Middle frontal gyrus (tissue), 1 donor: Measurements from ENCODE around the gene SLC6A11.

Source experiments
- DNase-seq: peaks from one replicate; pipeline ENCODE4 v3.0.0-alpha.2; 2015; ENCODE audit warnings: low spot score; ENCODE audit errors: extremely low spot score

SLC6A11 gene

DNA sequence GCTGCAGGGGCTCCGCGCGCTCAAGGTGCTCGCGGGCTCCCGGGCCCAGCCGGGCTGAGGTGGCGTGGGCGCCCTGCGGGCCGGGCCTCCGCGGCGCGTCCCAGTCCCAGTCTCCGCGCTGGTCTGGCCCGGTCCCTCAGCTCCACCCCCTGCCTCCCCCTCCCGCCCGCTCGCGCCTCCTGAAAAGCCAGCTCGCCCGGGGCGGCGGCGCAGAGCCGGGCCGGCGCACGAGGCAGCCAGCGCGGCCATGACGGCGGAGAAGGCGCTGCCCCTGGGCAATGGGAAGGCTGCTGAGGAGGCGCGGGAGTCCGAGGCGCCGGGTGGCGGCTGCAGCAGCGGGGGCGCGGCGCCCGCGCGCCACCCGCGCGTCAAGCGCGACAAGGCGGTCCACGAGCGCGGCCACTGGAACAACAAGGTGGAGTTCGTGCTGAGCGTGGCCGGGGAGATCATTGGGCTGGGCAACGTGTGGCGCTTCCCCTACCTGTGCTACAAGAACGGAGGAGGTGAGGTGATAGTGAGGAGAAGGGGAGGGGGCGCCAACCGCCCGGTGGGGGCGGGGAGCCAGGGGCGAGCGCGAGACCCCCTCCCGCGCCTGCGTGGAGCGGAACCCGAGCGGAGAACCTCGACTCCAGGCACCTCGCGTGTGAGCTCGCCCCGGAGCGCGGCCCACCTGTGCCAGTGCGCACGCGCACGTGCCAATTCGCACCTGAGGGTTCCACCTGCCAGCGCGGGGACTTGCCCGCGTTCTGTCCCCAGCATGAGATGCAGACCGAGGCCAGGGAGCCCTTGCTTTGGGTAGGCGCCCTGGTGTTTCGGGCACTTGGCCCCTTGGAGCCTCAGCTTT, at the start of gene SLC6A11:
SLC6A11 (plus strand) TSS at position 210 of the 844 bp plus-strand sequence; CDS start at position 248, 38 bp downstream.
- DNase-seq, result no peak

DNA sequence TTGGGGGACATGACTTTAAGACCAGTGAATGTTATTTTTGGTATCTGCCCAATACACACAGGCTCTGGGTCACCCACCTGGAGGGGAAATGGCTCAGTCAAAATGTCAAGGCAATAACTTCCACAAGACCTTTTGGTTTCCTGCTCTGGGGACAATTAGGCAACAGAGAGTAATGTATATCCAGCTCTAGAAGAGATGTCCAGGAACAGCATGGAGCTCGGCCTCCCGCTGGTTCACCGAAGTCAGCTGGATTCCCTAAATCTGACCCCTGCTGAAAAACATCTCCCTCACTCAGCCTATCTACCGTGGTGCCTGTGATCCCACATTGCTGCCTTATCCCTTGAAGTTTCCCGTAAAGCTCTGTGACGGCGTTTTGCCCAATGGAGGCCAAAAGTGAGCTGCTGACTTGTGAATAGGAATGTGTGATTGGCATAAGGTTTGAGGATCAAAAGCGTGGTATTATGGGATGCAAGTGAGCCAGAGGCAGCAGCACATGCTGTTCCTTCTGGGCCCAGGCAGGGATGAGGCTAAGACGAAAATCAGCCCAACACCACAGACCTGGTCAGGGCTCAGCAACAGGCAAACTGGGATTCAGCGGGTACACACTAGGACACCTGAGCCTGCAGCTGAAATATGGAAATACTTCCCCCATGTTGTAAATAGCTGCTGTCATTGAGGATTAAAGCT, 47.2 kb upstream of the SLC6A11 start:
- no peak for DNase-seq

DNA sequence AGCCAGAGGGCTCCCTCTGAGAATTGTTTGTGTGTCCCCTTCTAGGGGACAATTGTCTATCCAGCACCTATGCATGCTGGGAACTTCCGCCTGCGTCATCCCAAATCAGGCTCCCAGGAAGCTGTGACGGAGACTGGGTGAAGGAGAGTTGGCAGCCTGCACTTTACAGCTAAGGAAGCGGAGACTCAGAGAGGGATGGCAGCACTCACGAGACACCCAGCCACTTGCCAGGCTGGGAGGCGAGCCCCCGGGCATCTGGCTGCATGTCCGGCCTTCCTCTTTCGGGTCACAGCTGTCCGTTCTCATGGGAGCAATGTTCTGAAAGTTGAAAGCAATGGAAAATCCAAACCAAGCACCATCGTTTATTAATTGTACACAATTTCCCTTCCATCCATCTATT, 45.5 kb upstream of the SLC6A11 start:
- no peak for DNase-seq

DNA sequence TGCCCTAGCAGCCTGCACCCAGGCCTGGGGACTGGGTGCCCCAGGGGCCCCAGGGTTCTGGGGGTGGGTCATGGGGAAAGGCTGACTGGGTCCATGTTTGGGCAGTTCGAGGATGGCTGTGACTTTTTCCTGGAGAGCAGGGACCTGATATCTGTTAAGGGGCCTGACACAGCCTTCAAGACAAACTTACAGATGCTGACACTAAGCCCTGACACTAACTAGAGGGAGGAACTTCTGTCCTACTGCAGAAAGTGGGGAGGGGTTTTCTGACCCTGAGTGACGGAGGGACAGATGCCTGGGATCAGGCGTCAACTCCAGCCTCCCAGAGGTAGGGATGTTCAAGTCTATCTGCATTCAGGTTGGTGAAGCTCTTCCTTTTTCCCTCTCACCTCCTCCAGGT, 45.0 kb upstream of the SLC6A11 start:
- DNase-seq, result no peak

DNA sequence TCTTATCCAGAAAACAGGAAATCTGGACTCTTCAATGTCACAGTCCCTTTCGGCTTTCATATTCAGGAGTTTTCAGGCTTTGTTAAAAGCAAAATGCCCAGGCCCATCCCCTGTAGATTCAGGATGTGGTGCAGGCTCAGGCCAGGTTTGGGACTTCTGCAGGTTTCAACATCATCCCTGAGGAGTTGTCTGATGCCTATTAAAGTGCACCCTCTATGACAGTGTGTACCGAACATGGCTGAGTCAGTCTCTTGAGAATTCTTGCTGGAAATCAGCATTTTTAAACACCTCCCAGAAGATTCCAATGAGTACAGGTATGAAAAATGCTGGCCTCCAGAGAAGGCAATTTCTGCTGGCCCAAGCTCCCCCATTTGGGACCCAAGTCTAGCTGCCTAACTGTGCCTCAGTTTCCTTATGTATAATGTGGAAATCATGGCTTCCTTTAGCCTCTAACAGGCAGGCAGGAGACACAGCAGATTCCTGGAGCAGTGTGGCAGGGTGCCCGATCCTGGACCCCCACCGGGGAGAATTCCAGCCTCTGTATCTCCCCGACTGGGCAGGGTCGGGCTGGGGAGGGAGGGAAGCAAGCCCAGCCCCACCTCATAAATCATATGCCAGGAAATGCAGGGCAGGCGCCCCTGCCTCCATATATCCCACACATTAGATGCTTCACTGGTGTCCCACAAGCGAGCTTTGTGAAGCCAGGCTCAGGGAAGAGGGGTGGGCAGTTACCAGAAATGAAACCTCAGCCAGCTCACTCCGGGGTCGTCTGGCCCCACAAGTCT, 44.4 kb upstream of the SLC6A11 start:
- no peak for DNase-seq

DNA sequence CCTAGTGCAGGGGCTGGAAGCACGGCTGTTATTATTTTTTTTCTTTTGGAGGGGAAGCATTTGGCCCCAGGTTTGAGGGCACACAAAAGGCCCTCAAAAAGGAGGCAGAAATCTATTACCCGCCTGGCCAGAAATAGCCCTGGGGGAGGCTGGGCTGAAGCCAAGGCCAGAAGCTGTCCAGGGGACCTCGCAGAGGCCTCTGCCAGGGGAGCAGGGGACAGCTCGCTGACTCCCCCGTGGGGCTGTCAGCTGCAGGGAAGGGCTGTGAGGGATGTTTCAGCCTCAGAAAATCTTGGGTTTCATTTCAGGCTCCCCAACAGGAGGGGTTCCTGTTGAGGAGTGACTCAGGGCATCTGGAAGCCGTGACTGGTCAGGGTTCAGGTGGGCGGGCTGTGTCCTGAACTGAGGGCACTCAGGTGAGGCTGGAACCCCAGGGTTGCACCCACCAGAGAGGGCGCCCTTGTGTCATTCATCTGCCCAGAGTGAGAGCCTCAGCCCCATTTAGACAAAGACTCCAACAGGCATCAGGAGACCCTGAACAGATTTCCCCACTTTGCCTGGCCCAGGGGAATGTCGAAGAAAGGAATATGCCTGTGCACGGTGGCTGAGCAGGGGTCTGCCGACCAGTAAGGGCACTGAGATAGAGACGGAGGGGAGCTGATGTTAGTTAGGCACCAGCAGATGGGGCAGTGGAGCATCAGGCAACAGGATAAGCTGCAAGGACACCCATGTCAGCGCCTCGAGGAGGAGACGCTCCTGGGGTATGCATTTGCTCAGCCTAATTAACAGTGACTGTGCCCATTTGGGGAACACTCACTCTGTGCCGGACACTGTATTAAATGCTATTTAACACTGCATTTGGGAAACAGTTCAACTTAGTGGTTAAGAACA, 43.5 kb upstream of the SLC6A11 start:
- no peak for DNase-seq

DNA sequence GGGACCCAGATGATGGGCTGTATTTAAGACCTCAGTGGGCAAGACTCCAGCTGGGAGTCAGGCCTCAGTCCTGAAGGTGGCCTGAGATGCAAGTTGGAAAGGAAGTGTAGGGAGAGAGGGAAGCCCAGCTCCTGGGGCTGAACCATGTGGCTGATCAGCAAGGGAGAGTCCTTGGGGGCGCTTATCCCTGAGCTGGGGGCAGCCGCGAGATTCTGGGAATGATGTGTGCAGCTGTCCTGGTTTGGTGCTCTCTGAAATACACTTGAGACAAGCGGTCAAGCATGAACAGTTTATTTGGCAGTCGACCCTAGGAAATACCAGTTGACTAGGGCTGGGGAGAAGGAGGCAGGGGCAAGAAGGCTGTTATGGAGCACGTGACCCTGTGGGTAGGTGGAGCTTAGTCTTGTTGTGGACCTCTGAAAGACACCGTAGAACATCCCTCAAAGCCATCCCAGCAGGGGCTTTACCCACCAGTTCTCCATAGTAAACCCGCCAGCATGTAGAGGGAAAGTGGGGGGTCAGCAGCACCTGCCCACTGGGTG, 41.8 kb upstream of the SLC6A11 start:
- DNase-seq, result no peak

DNA sequence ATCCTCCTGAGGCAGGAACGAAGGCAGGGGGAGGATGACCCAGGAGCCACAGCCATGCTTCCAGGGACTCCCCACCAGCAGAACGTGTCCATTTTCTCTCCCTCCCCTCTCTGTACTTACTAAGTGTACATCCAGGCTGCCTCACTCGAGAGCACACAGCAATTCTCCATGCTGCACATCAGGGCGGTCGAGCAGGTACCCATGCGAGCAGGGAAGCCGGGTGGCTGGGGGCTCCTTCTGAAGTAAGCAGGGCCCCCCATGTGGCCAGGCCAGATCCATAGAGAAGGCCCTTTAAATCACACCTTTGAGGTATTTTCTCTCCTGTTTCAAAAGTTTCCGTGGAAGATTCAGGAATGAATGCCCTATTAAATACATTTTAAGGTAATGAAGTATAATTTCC, 41.2 kb upstream of the SLC6A11 start:
- no peak for DNase-seq

DNA sequence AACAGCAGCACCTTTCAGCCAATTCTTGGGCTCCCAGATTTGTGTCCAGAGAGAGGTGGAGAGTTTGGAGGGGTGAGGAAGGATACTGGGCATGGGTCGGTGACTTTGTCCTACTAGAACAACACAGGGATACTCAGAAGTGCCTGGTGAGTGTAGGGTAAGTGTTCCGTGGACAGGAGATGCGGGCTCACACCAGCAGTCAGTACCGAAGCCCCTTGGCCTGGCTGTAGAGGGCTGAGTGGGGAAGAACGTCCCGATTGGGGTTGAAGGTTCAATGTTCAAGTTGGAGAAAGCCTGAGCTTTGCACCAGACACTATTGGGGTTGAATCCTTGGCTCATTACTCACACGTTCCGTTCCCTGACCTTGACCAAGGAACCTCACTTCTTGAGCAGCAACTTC, 40.8 kb upstream of the SLC6A11 start:
- DNase-seq, result no peak

DNA sequence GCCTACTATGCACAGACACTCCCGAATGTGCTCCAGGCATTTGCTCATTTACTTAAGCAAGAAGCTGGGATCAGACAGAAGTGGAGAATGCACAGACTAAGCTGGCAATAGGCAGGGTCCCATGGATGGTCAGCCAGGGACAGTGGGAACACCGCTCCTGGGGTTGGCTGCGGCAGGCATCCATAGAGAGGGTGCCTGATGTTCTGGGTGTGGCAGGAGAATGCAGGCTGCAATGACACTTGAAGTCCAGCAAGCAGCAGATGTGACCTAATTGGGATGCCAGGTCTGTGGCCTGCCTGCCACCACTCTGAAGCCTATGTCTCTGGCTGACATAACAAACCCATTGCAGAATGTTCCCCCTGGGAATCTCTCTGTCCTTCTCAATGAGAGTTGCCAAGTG, 40.2 kb upstream of the SLC6A11 start:
- no peak for DNase-seq

DNA sequence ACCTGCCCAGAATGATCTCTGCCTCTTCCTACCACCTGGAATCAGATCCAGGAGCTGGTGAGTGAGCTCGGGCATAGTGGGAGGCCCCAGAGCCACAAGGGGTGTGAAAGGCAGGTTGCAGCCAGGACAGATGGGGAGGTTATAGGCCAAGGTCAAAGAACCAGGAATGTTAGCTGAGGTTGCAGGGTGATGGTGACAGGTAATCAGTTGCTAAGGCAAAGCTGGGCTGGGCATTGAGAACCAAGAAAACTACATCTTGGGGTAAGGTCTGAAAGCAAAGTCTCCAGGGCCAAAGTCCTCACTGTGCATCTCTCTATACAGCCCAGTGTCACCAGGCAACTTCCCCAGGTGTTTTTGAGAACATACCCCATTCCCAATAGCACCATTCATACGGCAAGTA, 38.4 kb upstream of the SLC6A11 start:
- no peak for DNase-seq

DNA sequence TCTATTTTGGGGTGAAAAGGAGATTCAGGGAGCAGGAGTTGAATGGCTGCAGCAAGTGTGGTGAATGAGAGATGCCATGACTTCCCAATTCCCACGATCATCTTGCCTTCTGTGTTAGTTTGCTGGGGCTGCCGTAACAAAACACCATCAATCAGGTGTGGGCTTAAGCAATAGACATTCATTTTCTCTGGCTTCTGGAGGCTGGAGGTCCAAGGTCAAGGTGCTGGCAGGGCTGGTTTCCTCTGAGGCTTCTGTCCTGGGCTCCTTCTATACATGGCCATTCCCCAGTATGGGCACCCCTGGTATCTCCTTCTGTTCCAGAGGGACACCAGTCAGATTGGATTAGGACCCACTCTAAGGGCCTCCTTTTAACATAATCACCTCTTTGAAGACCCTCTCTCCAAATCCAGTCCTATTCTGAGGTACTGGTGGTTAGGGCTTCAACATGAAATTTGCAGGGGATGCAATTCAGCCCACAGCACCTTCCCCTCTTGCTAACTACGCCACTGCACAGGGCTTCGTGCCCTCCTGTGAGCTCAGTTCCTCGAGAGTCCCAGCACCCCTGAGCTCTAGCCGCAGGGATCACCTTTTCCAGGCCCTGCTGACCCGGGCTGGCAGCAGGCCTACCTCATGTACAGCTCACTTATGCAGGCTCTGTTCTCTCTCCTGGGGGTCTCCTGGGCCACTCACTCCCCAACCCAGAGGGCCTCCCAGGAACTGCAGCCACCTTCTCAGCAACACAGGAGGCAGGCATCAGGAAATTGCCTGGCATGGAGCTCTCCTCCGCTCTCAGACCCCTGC, 37.3 kb upstream of the SLC6A11 start:
- DNase-seq, result no peak

DNA sequence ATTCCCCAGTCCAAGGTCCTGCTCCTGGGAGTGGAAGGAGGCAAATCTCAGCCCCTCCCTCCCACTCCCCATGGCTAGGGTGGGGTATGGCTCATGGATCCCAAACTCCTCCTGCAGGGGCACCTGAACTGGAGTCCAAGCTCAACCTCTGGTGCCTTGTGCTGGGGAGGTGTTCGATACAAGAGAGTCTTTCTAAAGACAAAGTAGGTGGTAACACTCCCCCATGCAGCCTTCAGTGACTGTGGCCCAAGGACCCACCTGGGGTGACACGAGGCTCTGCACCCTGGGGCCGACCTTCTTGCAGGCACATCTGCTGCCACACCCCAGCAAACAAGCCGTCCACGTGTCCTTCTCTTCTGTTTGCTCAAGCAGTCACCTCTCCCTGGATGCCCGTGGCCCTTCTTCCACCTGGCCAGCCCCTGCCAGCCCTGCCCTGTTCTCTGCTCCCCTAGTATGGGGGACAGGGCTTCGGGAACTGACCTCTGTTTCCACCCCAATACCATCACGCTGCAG, 36.7 kb upstream of the SLC6A11 start:
- DNase-seq, result no peak

DNA sequence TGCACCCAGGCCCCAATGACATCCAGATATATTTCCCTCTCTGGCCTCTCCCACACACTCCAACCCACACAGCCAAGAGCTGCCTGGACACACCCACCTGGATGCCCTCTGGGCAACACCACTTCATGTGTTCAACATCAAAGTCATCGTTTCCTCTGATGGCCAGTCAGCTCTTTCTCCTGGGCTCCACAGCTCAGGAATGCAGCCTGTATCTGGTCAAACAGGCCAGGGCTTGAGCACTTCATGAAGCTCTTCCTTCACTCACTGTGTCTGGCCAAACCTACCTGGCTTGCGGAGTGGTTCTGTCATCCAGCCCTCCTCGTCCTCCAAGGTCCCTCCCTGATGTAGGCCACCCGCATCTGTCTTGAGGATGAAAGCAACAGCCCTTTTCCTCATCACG, 35.8 kb upstream of the SLC6A11 start:
- no peak for DNase-seq

DNA sequence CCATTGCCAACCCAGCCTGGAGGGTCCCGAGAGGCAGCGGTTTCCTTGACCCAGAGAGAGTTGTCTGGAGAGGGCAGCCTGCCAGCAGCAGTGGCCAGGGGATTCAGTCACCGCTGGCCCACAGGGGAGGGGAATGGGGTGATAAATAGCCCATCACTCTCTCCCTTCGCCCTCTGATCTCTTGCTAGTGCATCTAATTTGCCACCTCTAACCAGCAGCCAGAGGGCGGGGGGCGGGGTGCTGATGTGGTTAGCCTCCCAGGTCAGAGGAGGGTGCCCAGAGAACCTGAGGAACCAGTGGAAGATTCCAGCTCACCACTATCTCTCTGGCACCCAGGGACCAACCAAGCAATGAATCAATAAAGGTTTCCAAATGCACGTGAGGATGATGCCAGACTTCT, 35.1 kb upstream of the SLC6A11 start:
- DNase-seq, result no peak

DNA sequence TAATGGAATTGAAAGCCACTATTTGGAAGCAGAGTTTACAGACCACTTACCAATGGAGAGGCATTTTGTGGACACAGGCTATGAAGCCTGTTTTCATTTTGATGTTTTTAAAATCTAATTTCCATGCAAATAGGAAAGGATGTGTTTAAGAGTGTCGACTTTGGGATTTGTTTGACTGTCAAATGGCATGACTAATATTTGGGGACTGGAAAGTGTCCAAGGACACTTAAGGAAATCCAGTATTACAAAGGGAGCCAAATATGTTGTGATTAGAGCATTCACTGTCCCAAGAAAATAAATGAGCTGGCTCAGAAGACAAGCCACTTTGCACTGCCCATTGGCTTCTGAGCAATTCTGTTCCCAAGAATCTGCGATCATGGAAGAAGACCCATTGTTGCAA, 34.0 kb upstream of the SLC6A11 start:
- DNase-seq, result no peak

DNA sequence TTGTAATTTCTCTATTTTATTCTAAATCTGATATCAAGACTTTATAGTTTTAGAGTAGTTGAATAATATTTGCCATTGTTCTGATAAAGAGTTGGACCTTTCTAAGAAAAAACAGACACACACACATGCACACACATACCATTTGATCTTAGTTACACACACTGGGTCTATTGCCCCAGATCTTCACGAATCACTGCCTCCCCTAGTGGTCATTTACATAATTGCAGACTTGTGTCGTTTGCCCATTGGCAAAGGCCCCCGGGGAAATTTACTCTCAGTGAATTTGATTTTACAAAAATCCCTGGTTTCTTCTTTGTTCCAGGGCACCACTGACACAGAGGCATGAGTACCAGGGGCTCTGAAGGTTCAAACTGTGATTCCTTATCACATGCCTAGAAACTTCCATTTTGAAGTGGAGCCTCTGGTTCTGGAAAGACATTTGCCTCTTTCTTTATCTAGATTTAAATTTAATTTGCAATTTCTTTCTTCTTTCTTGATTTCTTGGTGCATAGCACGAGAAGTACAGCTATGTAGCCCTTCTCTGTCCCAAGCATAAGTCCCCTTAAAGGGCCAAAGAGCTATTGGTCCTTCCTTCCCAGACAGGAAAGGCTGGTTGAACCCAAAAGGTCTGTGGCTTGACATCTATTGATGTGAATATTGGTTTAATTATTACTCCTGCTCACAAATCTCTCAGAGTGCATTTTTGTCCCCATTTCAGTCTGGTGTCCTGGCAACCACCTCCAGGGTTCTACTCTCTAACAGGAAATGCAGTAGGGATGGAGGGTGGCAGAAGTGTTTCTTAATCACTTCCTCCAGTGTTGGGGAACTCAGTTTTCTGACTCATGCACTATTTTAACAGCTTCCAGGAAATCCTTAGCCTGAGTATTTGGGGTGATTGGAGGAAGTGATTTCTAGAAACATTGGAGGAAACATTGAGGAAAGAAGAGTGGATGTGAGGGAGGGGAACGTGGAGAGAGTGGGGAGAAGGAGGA, 32.4 kb upstream of the SLC6A11 start:
- DNase-seq, result no peak

DNA sequence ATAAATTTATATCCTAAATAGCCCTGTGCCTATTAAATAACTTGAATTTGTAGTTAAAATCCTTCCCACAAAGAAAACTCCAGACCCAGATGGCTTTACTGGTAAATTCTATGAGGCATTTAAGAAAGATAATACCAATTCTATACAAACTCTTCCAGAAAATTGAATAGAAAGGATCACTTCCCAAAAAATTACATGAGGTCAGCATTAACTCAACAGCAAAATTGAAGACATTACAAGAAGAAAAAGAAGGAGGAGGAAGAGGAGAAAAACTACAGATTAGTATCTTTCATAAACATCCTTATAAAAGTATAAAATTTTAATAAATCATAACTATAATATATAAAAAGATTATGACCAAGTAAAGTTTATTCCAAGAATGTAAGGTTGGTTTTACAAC, 29.4 kb upstream of the SLC6A11 start:
- DNase-seq, result no peak

DNA sequence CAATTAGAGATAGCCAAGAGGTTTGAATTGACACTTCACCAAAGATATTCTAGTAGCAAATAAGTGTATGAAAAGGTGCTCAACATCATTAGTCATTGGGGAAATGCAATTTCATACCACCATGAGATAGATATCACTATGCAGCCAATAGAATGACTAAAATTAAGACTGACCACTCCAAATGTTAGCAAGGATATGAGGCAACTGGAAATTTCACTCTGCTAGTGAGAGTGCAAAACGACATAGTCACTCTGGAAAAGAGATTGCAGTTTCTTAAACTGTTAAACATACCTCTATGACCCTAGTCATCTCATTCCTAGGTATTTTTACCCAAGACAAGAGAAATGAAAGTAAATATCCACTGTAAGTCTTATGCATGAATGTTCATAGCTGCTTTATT, 27.6 kb upstream of the SLC6A11 start:
- DNase-seq, result no peak
